ENCODE results near the gene SLC41A3. TPM values are rescaled to one million over a fixed set of nuclear protein-coding genes. Genes with fewer than 3 reads are reported as not detected.

The SLC41A3 gene
- total RNA-seq, 1 experiment from 2014 or later, result 35.5 TPM

DNA sequence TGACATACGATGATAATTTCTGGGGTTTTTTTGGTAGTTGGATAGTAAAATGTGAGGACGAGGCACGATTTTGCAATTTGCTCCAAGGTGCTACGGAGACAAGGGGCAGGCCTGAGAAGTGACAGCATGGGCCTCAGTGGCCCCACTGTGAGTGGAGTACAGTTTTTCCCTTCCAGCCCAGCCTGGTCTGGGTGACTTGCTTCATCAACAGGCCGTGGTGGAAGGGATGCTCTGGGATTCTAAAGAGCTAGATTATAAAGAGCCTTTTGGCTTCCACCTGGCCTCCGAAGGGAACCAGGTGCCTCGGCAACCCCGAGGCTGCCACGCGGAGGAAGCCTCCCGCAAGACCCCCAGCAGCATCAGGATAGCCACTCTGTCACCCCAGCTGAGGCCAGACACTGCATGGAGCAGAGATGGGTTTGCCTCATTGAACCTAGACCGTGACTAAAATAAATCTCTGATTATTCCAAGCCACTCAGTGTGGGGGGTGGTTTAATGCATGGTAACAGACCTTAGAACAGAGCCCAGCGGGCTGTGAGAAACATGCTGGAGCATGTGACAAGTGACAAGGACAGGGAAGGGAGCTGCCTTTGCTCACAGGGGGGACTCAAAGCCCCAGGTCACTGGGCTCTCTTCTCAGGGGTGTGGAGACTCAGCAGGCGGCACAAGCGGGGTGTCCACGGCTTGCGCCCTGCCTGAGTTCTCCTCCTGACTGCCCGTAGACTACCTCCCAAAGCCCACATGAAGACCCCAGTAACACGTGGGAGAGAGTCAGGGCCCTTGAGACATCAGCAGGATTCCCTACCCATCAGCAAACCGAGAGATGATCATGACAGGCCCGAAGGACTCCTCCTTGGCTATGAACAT is 22.6 kb upstream of the SLC41A3 start:
- no peak overlapping the region for H4K5ac ChIP-seq (ENCODE audit: insufficient read length, low read depth, low read length)
- Mint-ChIP-seq H3K27me3 (ENCODE audit: low read depth) (no peaks in the 10 kb centered on the region; the same call in 1 of the 2 replicates), H3K9me3 (no peaks in the 10 kb centered on the region; a peak in 1 of 5 replicates), H3K4me1 (0 out of 4 replicates have a peak, but pooled peaks cover 0 to 3% of the 10 kb centered on the region in 2 experiments), H3K4me3 (no peak overlapping the region), H3K36me3 (ENCODE audit: insufficient read depth in 1 of 3, low read depth in 3 of 3) (no peaks in the 10 kb centered on the region), H3K27ac (no peak overlapping the region)
- H2AK5ac ChIP-seq (ENCODE audit: insufficient read length, low read length), result no peak overlapping the region
- no peaks in the 10 kb centered on the region for H3K4me1 ChIP-seq (ENCODE audit: insufficient read depth, low read length)
- no peak overlapping the region for H2BK20ac ChIP-seq (ENCODE audit: low read depth, low read length, poor library complexity, severe bottlenecking)
- H3K9me3 ChIP-seq (ENCODE audit: control insufficient read depth, low read depth, low read length), result no peaks in the 10 kb centered on the region
- TF ChIP-seq, protein P1, sequence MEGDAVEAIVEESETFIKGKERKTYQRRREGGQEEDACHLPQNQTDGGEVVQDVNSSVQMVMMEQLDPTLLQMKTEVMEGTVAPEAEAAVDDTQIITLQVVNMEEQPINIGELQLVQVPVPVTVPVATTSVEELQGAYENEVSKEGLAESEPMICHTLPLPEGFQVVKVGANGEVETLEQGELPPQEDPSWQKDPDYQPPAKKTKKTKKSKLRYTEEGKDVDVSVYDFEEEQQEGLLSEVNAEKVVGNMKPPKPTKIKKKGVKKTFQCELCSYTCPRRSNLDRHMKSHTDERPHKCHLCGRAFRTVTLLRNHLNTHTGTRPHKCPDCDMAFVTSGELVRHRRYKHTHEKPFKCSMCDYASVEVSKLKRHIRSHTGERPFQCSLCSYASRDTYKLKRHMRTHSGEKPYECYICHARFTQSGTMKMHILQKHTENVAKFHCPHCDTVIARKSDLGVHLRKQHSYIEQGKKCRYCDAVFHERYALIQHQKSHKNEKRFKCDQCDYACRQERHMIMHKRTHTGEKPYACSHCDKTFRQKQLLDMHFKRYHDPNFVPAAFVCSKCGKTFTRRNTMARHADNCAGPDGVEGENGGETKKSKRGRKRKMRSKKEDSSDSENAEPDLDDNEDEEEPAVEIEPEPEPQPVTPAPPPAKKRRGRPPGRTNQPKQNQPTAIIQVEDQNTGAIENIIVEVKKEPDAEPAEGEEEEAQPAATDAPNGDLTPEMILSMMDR (conservative IDR thresholded peaks at IDR 0.05), result no peak
- H3K9ac ChIP-seq (ENCODE audit: extremely low read depth, insufficient read length, low read length), result no peak overlapping the region
- H3K23me2 ChIP-seq (ENCODE audit: insufficient read length, low read depth, low read length, poor library complexity, severe bottlenecking), result no peaks in the 10 kb centered on the region
- no peak overlapping the region for H3T11ph ChIP-seq (ENCODE audit: low read length)
- WGBS (ENCODE audit: extremely low coverage, insufficient read length, low lambda C conversion rate), result no CpG with 5 or more reads among the region's 21 CpGs
- H3K23ac ChIP-seq (ENCODE audit: insufficient read length, low read depth, low read length), result no peak overlapping the region
- H4K8ac ChIP-seq (replicated peaks; ENCODE audit: insufficient read length, low read depth, low read length), result no peak overlapping the region
- no peak overlapping the region for H2BK5ac ChIP-seq (ENCODE audit: insufficient read length, low read length)
- no peak overlapping the region for H3K18ac ChIP-seq (ENCODE audit: insufficient read length, low read depth, low read length)
- no peak overlapping the region for H3K27ac ChIP-seq (ENCODE audit: insufficient read length, low read depth, low read length)
- H4K20me1 ChIP-seq (ENCODE audit: control insufficient read depth, insufficient read depth, insufficient read length), result no peaks in the 10 kb centered on the region
- H3K79me2 ChIP-seq (ENCODE audit: insufficient read depth, low read length), result no peaks in the 10 kb centered on the region
- H3K79me1 ChIP-seq (ENCODE audit: insufficient read depth, low read depth, low read length, poor library complexity, severe bottlenecking), result no peaks in the 10 kb centered on the region
- no peak overlapping the region for H3K14ac ChIP-seq (ENCODE audit: insufficient read depth, low read length)
- no peak overlapping the region for H2BK12ac ChIP-seq (ENCODE audit: insufficient read length, low read depth, low read length)
- no peak overlapping the region for H2BK15ac ChIP-seq (ENCODE audit: low read depth, low read length)
- no peaks in the 10 kb centered on the region for H3K27me3 ChIP-seq (ENCODE audit: insufficient read depth, low read length)
- no peak overlapping the region for H2AFZ ChIP-seq (ENCODE audit: low read length)
- H3K56ac ChIP-seq (ENCODE audit: insufficient read length, low read depth, low read length), result no peak overlapping the region
- H3K4ac ChIP-seq (ENCODE audit: low read depth, low read length), result no peak overlapping the region
- H3K4me2 ChIP-seq (ENCODE audit: insufficient read depth, insufficient read length, low read length), result no peak overlapping the region
- H4K91ac ChIP-seq (ENCODE audit: insufficient read length, low read depth, low read length), result no peak overlapping the region
- no peak for DNase-seq
- H2BK120ac ChIP-seq (ENCODE audit: low read depth, low read length, poor library complexity, severe bottlenecking), result no peak overlapping the region
